Psoas muscle (tissue), 8 donors: ENCODE measurements around the gene ERICH6B. TPM values are rescaled to one million over a fixed set of nuclear protein-coding genes. Genes with fewer than 3 reads are reported as not detected.
"Not testable (repeated sequence)": the region's sequence is repeated elsewhere in the genome, so short reads cannot be mapped to it uniquely, and the experiment has no call there.

Experiments
- ATAC-seq, 4 donors: fragments of 200-7000 bp; cut with Tn5 transposase; one replicate each; pipeline ENCODE4 v1.9.1; 2020; ENCODE audit warnings: moderate library complexity in 3 of 4, mild to moderate bottlenecking in 2 of 4
- DNase-seq, 2 donors: peaks; one replicate each; pipeline ENCODE4 v3.0.0-alpha.2; 2020
- H3K27ac ChIP-seq: fragments of 200-600 bp; one replicate; pipeline ENCODE4 v1.8.0; 2022
- H3K27me3 ChIP-seq, 3 donors: fragments of 200-600 bp in 1 of 3; one replicate each; pipeline versions ENCODE4 v1.6.1 to v1.8.0; 2013 to 2022; ENCODE audit warnings: low read length in 2 of 3, mild to moderate bottlenecking in 2 of 3, moderate library complexity in 1 of 3; ENCODE audit not compliant: insufficient read depth in 3 of 3
- H3K36me3 ChIP-seq, 2 donors: fragments of 200-600 bp in 1 of 2; one replicate each; pipeline versions ENCODE4 v1.6.1 to v1.8.0; 2013 to 2022; ENCODE audit warnings: low read depth in 1 of 2, mild to moderate bottlenecking in 1 of 2, moderate library complexity in 1 of 2; ENCODE audit not compliant: insufficient read depth in 1 of 2
- H3K4me1 ChIP-seq: fragments of 200-600 bp; one replicate; pipeline ENCODE4 v1.8.0; 2022
- H3K4me3 ChIP-seq: fragments of 200-600 bp; one replicate; pipeline ENCODE4 v1.8.0; 2022; ENCODE audit warnings: mild to moderate bottlenecking
- H3K9me3 ChIP-seq: fragments of 200-600 bp; one replicate; pipeline ENCODE4 v1.8.0; 2022
- WGBS, 3 donors: extraction: QIAGEN DNeasy Blood & Tissue Kit; methylation state at CpG; one replicate each; pipeline versions ENCODE4 v1.1.6 to v1.1.7; 2013; 5-methylcytosine and 5-hydroxymethylcytosine counted together
- intact Hi-C, 2 donors: fragments of 100-400 bp; cut with DNase I; formaldehyde crosslinking; loops; one replicate each; pipeline versions ENCODE4 v1.11.0 to v1.14.2; 2022
- polyA plus RNA-seq, 3 donors: library from polyadenylated mRNA; stranded (reverse); fragments of 200-250 nt; gene quantifications; one replicate each; pipeline ENCODE4 v1.2.3, GENCODE V29; 2013
- total RNA-seq, 4 donors: library from RNA; stranded (reverse); fragmentation: NEBNext Ultra II Directional in 2 of 4; extraction: Animal tissue kit (Norgen Biotek cat#: 25700) in 2 of 4; gene quantifications; one replicate each; pipeline versions ENCODE4 v1.2.1 to v1.2.4, GENCODE V29; 2021 to 2023
- TF ChIP-seq, protein P1 (sequence below): fragments of 200-600 bp; IDR thresholded peaks from one replicate; pipeline ENCODE4 v1.8.0; 2022; ENCODE audit warnings: antibody characterized with exemption
- donor health status: healthy with polysubstance abuse.
- donor health status: DM: no; HTN: no; CAD: no; lungs with moderate emphysema.
- donor health status: Bipolar disorder and iron deficiency.
- donor health status: healthy.
- donor health status: DM: yes; HTN: yes; CAD: no.
- donor health status: DM: no; HTN: no; CAD: no.
- donor health status: DM: no; HTN: no; CAD: no.
- donor health status: DM: yes; HTN: yes; CAD: no.

Gene ERICH6B
- total and polyA plus RNA-seq, 7 donors: not detected

GRCh38 chr13:45658586-45659235, 43.2 kb upstream of the ERICH6B start:
- DNase-seq (no peak), ATAC-seq (no peak)
- no peak overlapping the region for H3K27ac ChIP-seq
- H3K9me3 ChIP-seq: no peaks in the 10 kb centered on the region
- WGBS, 3 donors: 63 to 80% (median 65%) methylated on average over 5 of the region's 5 CpGs
- H3K36me3 ChIP-seq: no peaks in the 10 kb centered on the region
- H3K27me3 ChIP-seq: no peaks in the 10 kb centered on the region
- H3K4me3 ChIP-seq: no peak overlapping the region
- intact Hi-C loops: no loop called here
- no peaks in the 10 kb centered on the region for H3K4me1 ChIP-seq
- TF ChIP-seq, protein P1, sequence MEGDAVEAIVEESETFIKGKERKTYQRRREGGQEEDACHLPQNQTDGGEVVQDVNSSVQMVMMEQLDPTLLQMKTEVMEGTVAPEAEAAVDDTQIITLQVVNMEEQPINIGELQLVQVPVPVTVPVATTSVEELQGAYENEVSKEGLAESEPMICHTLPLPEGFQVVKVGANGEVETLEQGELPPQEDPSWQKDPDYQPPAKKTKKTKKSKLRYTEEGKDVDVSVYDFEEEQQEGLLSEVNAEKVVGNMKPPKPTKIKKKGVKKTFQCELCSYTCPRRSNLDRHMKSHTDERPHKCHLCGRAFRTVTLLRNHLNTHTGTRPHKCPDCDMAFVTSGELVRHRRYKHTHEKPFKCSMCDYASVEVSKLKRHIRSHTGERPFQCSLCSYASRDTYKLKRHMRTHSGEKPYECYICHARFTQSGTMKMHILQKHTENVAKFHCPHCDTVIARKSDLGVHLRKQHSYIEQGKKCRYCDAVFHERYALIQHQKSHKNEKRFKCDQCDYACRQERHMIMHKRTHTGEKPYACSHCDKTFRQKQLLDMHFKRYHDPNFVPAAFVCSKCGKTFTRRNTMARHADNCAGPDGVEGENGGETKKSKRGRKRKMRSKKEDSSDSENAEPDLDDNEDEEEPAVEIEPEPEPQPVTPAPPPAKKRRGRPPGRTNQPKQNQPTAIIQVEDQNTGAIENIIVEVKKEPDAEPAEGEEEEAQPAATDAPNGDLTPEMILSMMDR: no peak

GRCh38 chr13:45654633-45655349, 39.3 kb upstream of the ERICH6B start:
- ATAC-seq (no peak), DNase-seq (no peak)
- intact Hi-C loops: no loop called here
- H3K4me3 ChIP-seq: no peak overlapping the region
- H3K36me3 ChIP-seq: no peaks in the 10 kb centered on the region
- H3K27me3 ChIP-seq: no peaks in the 10 kb centered on the region
- no peaks in the 10 kb centered on the region for H3K4me1 ChIP-seq
- no peak overlapping the region for H3K27ac ChIP-seq
- 78% methylated on average over 5 of the region's 5 CpGs for WGBS, 3 donors
- TF ChIP-seq, protein P1: no peak
- H3K9me3 ChIP-seq: no peaks in the 10 kb centered on the region

DNA sequence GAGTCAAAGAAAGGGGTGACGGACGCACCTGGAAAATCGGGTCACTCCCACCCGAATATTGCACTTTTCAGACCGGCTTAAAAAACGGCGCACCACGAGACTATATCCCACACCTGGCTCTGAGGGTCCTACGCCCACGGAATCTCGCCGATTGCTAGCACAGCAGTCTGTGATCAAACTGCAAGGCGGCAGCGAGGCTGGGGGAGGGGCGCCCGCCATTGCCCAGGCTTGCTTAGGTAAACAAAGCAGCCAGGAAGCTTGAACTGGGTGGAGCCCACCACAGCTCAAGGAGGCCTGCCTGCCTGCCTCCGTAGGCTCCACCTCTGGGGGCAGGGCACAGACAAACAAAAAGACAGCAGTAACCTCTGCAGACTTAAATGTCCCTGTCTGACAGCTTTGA, 29.7 kb upstream of the ERICH6B start:
- intact Hi-C loops, H3K36me3 ChIP-seq, H3K9me3 ChIP-seq, H3K27ac ChIP-seq, H3K4me1 ChIP-seq, DNase-seq, H3K27me3 ChIP-seq, H3K4me3 ChIP-seq, ATAC-seq: not testable (repeated sequence)
- 80 to 92% (median 88%) methylated on average over 8 to 15 of the region's 17 CpGs for WGBS, 3 donors

GRCh38 chr13:45642159-45642558, 26.6 kb upstream of the ERICH6B start:
- DNase-seq, H3K9me3 ChIP-seq, H3K36me3 ChIP-seq, H3K27me3 ChIP-seq, H3K4me3 ChIP-seq, ATAC-seq, intact Hi-C loops, H3K4me1 ChIP-seq, H3K27ac ChIP-seq: not testable (repeated sequence)
- WGBS, 3 donors: 90 to 93% (median 91%) methylated on average over 1 of the region's 1 CpG

GRCh38 chr13:45635291-45635690, 19.8 kb upstream of the ERICH6B start:
- H3K4me3 ChIP-seq, H3K4me1 ChIP-seq, H3K27ac ChIP-seq, DNase-seq, intact Hi-C loops, H3K36me3 ChIP-seq, ATAC-seq, H3K27me3 ChIP-seq, H3K9me3 ChIP-seq: not testable (repeated sequence)
- WGBS, 3 donors: 86 to 94% (median 88%) methylated on average over 1 of the region's 1 CpG

DNA sequence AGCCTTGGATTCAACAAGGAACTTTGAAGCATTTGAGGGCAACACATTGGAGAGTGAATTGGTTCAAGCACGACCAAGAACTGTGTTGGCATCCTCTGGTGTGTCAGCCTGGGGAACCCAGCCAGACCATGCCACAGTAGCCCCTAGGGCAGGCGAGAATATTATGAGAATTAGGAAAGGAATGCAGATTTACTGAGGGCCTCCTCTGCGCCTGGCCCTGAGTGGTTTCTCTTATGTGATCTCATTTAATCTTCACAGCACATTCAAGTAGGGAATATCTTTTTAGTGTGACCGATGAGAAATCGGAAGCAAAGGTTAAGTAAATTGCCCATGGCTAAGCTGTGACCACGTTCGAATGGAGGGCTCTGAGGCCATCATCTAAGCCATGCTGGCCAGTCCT, 15.3 kb upstream of the ERICH6B start:
- TF ChIP-seq, protein P1: no peak
- H3K36me3 ChIP-seq: no peaks in the 10 kb centered on the region
- H3K4me3 ChIP-seq: no peak overlapping the region
- no peaks in the 10 kb centered on the region for H3K27me3 ChIP-seq
- H3K4me1 ChIP-seq: peaks cover 9% of the 10 kb centered on the region
- WGBS, 3 donors: 54 to 61% (median 54%) methylated on average over 7 of the region's 7 CpGs
- no peak overlapping the region for H3K27ac ChIP-seq
- no peak for ATAC-seq
- intact Hi-C loops: no loop called here
- DNase-seq: no peak
- H3K9me3 ChIP-seq: no peaks in the 10 kb centered on the region
